Colon (tissue), 2 donors: ENCODE data around the gene EEF2K.

Experiments used
- FAIRE-seq: peaks from 2 replicates; lab custom pipeline; 2012; peaks lifted over from hg19 to GRCh38; lab: Jason Lieb, UNC
- donor health status: control.
- donor health status: control.

Gene EEF2K

DNA sequence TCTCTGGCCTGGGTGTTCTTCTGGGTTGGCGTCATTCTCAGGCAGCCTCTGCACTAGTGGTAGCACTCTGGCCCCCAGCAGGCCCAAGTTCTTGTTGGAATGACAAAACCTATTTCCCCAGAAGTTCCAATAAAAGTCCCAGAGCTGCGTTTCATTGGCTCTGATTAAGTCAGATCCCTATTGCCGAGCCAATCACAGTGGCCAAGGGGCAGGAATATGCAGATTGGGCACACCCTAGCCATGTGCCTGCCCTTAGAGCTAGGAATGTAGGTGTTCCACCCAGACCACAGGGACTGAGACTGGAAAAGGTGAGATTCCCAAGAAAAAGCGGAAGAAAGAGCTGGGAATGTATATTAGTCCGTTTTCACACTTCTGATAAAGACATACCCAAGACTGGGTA, 46.2 kb downstream of the EEF2K start:
- no peak for FAIRE-seq

- FAIRE-seq, result no peak
Observed at GRCh38 chr16:22253272-22253671, 47.2 kb downstream of the EEF2K start.

GRCh38 chr16:22255335-22255734, 49.3 kb downstream of the EEF2K start:
- no peak for FAIRE-seq

- no peak for FAIRE-seq
Observed at GRCh38 chr16:22257440-22257839, 51.4 kb downstream of the EEF2K start.

GRCh38 chr16:22260490-22260889, 54.4 kb downstream of the EEF2K start:
- no peak for FAIRE-seq

- no peak for FAIRE-seq
Observed at GRCh38 chr16:22262460-22262859, 56.4 kb downstream of the EEF2K start.

DNA sequence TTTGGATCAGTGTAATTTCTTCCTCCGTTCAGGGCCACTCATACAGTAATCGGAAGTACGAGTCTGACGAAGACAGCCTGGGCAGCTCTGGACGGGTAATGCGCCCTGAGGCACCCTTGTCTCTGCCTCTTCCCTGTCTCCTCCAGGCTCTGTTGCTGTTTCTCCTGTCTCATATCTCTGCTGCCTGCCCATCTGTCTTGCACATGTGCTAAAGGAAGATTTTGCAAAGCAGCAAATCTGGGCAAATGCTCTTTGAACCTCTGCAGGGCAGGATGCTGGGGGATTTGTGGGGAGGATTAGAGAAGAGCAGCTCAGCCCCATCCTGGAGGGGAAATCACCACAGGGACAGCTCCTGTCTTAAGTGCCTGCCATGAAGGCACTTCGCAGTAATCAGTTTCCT, 58.7 kb downstream of the EEF2K start:
- no peak for FAIRE-seq

DNA sequence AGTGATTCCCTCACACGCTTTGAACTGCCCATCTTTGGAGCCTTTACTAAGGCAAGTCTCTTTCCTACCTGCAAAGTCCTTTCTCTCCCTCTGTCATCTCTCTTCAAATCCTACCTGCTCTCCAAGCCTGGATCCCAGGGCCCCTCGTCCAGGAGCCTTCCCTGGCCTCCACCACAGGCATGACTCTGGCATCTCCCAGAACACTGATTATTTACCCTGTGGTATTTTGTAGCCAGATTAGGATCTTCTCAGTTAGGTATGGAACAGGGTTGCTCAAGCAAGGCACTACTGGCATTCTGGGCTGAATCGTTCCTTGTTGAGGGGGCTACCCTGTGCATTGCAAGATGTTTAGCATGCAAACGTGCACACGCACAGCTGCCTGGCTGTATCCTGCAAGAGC, 59.3 kb downstream of the EEF2K start:
- no peak for FAIRE-seq

- no peak for FAIRE-seq
Observed at GRCh38 chr16:22266546-22266945, 60.5 kb downstream of the EEF2K start.

DNA sequence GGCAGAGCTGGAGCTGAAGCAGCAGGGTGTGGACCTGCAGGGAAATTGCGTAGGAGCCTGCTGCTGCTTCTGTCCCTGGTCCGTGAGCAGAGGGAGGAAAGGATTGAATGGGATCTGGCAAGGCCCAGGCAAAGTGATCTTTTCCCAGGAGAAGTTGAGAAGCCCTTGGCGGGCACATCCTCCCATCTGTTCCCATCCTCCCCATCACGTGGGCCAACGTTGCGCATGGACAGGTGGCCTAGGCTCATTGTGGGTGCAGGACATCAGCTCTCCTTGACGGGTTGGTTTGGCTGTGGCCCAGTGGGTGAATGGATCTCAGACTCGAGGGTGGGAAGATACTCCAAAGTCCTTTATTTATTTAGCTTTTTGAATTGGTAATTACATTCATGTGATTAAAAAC, 61.7 kb downstream of the EEF2K start:
- FAIRE-seq, result no peak

DNA sequence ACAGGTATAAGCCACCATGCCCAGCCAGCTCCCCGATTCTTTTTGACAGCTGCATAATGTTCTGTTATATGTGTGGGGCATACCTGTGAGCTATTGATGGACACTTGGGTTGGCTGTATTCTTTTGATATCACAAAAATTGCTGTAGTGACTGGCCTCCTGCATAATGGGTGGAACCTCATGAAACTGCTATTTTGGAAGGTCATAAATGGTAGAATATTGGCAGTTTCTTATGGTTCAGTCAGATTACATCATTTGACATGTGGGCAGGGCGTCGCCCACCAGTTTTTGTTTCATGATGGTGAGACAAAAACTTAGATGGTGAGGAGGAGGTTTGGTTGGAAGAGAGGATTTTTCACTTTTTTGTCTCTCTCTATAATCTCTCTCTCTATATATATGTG, 64.4 kb downstream of the EEF2K start:
- no peak for FAIRE-seq

DNA sequence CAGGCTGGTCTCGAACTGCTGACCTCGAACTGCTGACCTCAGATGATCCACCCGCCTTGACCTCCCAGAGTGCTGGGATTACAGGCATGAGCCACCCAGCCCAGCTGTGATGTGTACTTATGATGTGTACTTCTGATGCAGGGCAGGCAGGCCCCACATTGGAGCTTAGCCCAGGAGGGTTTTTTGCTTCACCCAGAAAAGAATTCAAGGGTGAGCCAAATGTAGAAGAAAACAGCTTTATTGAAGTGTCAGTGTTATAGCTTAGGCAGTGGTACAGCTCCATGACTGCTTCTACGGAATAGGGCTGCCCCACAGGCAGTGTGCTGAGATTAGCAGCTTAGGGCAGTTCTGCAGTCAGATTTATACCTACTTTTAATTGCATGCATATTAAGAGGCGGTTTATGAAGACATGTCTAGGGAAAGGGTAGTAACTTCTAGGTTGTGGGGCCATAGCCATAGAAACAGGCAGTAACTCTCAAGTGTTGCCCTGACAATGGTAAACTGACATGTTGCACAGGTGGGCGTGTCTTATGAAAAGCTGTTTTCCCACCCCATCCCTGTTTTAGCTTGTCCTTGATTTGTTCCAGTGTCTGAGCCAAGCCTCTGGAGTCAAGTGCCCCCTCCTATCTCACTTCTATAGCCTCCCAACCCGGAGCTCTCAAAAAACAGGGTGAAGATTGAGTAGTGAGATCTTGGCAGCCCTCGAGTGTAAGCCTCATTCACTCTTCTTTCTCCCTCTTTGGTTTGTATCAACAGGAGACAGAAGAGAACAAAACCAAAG, 67.0 kb downstream of the EEF2K start:
- FAIRE-seq, result no peak

- FAIRE-seq, result no peak
Observed at GRCh38 chr16:22274916-22275315, 68.8 kb downstream of the EEF2K start.

DNA sequence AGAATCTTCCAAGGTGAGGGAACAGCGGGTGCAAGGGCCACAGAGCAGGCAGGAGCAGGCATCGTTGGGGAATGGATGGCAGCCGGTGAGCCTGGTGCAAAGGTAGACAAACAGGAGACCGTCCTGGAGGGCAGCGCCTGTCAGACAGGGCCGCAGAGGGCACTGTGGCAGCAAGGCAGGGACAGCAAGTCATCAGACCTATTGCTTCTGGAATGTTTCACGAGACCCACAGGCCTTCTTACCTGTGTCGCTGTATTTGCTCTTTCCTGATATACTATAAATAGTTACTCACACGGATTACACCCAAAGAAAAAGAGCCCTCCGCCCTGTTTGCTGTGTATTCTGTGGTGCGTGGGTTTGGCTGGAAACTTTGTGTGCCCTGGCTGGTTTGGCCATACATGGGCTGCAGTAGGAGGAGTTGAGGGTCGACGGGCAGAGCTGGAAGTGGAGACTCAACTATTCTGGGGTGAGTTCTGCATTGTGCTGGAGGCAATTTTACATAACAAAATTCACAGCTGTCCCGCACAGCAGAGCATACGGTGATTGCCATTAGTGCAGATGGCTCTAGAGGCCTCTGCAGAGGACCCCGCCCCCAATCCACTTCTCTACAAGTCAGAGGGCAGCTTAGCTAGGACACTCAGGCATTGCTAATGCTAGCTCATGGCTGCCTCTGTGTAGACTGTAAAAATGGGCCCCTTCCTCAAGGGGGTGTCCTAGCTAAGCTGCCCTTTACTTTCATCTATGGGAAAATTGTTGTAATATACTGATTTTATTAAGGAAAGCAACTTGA, 72.6 kb downstream of the EEF2K start:
- no peak for FAIRE-seq

- FAIRE-seq, result no peak
Observed at GRCh38 chr16:22282254-22282892, 76.3 kb downstream of the EEF2K start.

DNA sequence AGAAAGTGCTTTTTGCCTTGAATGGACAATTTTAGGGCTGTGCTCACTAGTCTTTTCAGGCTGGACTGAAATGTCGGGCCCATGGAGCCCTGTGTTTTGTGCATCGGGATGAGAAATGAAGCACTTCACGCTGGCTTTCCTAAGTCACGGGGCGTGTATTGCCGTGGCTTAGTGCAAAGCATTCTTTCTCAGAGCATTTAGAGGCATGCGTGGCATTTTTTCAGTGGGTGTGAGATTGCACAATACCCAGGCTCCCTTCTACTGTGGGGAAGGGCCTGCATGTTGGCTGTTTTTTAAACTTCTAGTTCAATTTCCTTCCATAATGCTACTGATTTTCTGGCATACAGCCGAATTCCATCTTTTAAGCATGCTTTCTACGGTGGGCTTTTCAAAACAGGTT, 78.6 kb downstream of the EEF2K start:
- no peak for FAIRE-seq

GRCh38 chr16:22285080-22285479, 79.0 kb downstream of the EEF2K start:
- no peak for FAIRE-seq

- FAIRE-seq, result no peak
Observed at GRCh38 chr16:22291020-22291419, 84.9 kb downstream of the EEF2K start.

DNA sequence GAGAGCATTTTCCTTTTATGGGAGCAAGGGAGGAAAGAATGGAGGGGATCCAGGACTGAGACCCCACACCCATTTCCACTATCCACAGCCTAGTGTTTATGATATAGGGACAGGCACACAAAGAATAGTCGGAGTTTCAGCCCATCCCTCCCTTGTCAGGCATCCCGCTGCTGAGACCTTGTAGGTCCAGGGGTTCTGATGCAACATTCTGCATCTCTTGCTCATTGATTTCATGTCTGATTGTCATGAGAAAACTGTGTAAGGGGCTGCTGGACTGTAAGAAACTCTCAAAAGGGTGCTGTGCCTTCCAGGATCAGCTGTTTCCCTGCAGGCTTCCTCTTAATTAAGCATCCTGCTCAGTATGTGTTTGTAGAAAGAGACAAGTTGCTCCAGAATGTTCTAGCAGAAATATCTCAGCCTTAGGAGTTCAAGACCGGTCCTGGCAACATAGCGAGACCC, 85.8 kb downstream of the EEF2K start:
- no peak for FAIRE-seq

- FAIRE-seq, result no peak
Observed at GRCh38 chr16:22292320-22292719, 86.2 kb downstream of the EEF2K start.

GRCh38 chr16:22293137-22294106, 87.3 kb downstream of the EEF2K start:
- FAIRE-seq, result no peak
